Endothelial cell of hepatic sinusoid (primary cell): ENCODE results near the gene ZNF318.

Experiments used
- in situ Hi-C: cut with HindIII; loops from 2 replicates; pipeline ENCODE4 v1.10.0; 2017; ENCODE audit warnings: low sequenced_read_pairs

The ZNF318 gene

DNA sequence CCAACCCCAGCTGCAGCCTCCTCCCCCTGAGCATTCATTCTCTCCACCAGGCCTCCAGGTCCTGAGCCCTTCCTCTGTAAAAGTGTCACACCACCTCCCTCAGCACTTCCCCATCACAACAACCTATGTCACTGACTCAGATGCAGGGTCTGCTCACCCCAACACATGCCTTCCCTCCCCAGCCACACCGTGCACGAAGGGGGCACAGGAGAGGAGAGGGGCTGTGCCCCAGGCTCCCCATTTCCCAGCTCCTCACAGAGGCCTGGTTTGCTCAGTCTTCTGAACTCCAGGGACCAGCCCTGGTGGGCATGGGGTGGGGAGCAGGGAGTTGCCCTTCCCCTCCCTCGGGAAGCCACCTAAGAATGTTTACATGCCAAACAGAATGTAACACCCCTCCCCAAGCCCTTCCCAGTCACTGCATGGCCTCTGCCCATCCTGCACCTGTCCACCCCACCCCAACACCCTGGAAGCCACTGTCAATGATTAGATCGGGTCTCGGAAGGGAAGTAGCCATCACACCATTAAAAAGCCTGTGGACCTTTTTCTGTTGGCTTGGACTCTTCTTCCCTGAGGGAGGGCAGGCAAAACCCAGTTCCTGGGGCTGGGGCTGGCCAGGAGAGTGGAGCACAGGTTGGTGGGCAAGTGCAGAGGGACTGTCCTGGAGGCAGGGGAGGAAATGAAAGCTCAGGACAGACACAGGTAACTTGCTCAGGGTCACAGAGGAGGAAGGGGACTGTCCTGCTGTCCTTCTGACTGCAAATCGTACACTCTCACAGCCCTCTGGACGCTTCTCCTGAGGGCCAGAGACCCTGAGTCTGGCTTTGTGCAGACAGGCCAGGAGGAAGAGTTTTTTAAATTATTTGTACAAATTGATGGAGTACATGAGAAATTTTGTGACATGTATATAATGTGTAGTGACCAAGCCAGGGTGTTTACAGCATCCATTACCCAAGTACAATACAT, 81.4 kb downstream of the ZNF318 start:
- in situ Hi-C loops = no loop called here

DNA sequence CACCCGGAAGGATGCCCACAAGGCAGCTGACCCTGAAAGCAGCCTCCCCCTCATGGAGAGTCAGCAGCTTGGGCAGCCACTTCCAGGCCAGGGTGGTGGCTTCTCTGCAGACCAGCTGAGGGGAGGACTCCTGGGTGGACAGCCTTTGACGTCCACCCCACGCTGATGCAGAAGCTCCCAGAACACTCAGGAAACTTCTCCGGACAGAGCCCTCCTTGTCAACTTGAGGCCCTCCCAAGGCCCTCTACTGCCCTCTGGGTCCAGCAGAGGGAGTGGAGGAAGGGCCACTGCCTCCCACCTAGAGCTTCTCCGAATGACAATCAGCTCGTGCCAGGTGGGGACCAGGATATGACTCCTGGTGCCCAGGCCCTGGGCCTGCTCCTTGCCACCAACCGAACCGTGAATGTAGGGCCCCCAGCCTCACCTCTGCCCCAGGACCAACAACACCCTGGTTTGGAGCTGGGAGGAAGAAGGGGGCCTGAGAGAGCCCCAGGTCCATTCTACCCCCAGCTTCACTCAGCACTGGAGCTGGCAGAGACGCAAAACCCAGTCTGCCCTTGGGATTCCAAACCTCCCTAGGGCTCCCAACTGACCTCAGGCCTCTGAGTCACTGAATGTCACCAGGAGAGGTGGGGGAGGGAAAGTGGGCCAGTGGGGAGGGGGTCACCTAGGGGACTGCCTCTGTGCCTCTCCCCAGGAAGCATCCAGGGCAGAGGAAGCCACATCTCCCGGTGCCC, 82.3 kb downstream of the ZNF318 start:
- in situ Hi-C loops = no loop called here

DNA sequence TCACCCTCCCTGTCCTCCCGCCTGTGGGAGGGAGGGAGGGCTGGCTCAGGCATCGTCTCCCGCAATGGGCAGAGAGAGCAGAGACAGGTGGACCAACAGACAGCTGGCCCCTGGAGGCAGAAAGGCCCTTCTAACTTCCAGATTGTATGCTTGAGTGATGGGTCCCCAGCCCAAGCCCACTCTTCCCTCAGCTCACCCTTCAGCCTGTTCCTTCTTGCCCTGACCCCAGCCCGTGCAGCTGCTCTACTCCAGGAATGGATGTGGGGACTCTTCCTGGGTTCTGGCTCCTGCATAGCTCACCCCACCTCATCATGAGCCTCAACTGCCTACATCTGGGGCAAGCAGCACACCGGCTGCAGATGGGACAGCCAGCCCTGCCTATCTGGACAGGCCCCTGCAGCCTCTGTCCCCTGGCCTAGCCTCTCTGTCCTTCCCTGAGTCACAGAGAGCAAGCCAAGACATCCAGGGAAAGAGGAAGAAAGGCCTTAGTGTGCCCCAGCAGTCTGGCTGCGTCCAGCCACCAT, 82.9 kb downstream of the ZNF318 start:
- in situ Hi-C loops = no loop called here
